HepG2 (cell line): ENCODE data around the gene GPR107. TPM values are rescaled to one million over a fixed set of nuclear protein-coding genes. Genes with fewer than 3 reads are reported as not detected.

Source experiments
- ATAC-seq: fragments of 200-7000 bp; cut with Tn5 transposase; 3 replicates; pipeline ENCODE4 v1.9.1; 2020; ENCODE audit warnings: mild to moderate bottlenecking, moderate library complexity
- BruUV-seq: library from RNA; stranded (reverse); fragments of 400-500 nt; replicated peaks from 2 replicates; lab custom pipeline; 2021; lab: Mats Ljungman, UMichigan
- CTCF ChIA-PET: fragments of 300-600 bp; formaldehyde crosslinking; extraction: SDS; loops from one replicate; lab custom pipeline; 2021; ENCODE audit warnings: low total read pairs, inconsistent platforms, low intra/inter-chr PET ratio; lab: Yijun Ruan, JAX
- POLR2A ChIA-PET: fragments of 350-600 bp; sonication (Branson Sonifier 250); formaldehyde crosslinking; loops from one replicate; lab custom pipeline; 2020; ENCODE audit warnings: antibody characterized with exemption, inconsistent platforms; lab: Yijun Ruan, JAX
- DNase-seq: peaks from one replicate; pipeline ENCODE4 v3.0.0-alpha.2; 2015; ENCODE audit warnings: low spot score
- FAIRE-seq: peaks from 3 replicates; lab custom pipeline; 2011; peaks lifted over from hg19 to GRCh38; lab: Jason Lieb, UNC
- H2AFZ ChIP-seq: one replicate; pipeline ENCODE4 v1.6.1; 2011; ENCODE audit warnings: low read length, inconsistent platforms
- H3K27ac ChIP-seq: fragments of 300-600 bp; 3 replicates; pipeline ENCODE4 v1.8.0; 2011; ENCODE audit warnings: mixed run types, mild to moderate bottlenecking, mixed read lengths, low read length, inconsistent platforms; ENCODE audit not compliant: insufficient read depth; ENCODE audit errors: extremely low read length
- H3K27me3 ChIP-seq, 2 experiments: fragments of 200-600 bp in 1 of 2; 2 replicates in 1 of 2; 3 replicates in 1 of 2; pipeline versions ENCODE4 v1.6.0 to v1.8.0; 2011; ENCODE audit warnings: low read length in 2 of 2, mild to moderate bottlenecking in 2 of 2, moderate library complexity in 2 of 2, inconsistent platforms in 1 of 2; ENCODE audit not compliant: insufficient read depth in 2 of 2, control insufficient read depth in 1 of 2
- H3K36me3 ChIP-seq, 2 experiments: fragments of 200-600 bp in 1 of 2; replicated peaks in 1 of 2; 2 replicates in 1 of 2; 3 replicates in 1 of 2; pipeline versions ENCODE4 v1.5.1 to v1.8.0; 2011; ENCODE audit warnings: low read length in 2 of 2, inconsistent platforms in 1 of 2; ENCODE audit not compliant: insufficient read depth in 2 of 2, control insufficient read depth in 1 of 2
- H3K4me1 ChIP-seq: 2 replicates; pipeline ENCODE4 v1.5.1; 2012; ENCODE audit warnings: low read length, inconsistent platforms; ENCODE audit not compliant: insufficient read depth
- H3K4me2 ChIP-seq: 2 replicates; pipeline ENCODE4 v1.6.0; 2011; ENCODE audit warnings: low read depth, low read length, inconsistent platforms
- H3K4me3 ChIP-seq, 3 experiments: fragments of 200-600 bp in 1 of 3; sonication (generic), shearing (Covaris generic) in 1 of 3; replicated peaks in 1 of 3; 2 replicates each; pipeline ENCODE4 v1.5.1; 2011 to 2016; ENCODE audit warnings: low read length in 3 of 3, inconsistent platforms in 2 of 3, low read depth in 2 of 3, mild to moderate bottlenecking in 2 of 3, control low read depth in 1 of 3, mixed read lengths in 1 of 3; ENCODE audit not compliant: insufficient read depth in 1 of 3
- H3K79me2 ChIP-seq: one replicate; pipeline ENCODE4 v1.6.1; 2011; ENCODE audit warnings: low read length, inconsistent platforms; ENCODE audit not compliant: insufficient read depth
- H3K9ac ChIP-seq: 2 replicates; pipeline ENCODE4 v1.6.0; 2011; ENCODE audit warnings: mild to moderate bottlenecking, low read depth, low read length, inconsistent platforms; ENCODE audit not compliant: insufficient read depth
- H3K9me3 ChIP-seq: 2 replicates; pipeline ENCODE4 v1.5.1; 2012; ENCODE audit warnings: mild to moderate bottlenecking, low read length
- H4K20me1 ChIP-seq: 2 replicates; pipeline ENCODE4 v1.6.0; 2011; ENCODE audit warnings: inconsistent platforms, mild to moderate bottlenecking, low read length, moderate library complexity; ENCODE audit not compliant: insufficient read depth
- NFE2L1 ChIP-seq: sonication (generic); formaldehyde crosslinking; IDR thresholded peaks from 2 replicates; pipeline ENCODE4 v1.4.0; 2020; ENCODE audit warnings: missing genetic modification reagents, mild to moderate bottlenecking, borderline replicate concordance
- ZBTB4 ChIP-seq: sonication (generic); formaldehyde crosslinking; IDR thresholded peaks from 2 replicates; pipeline ENCODE4 v1.4.0; 2020; ENCODE audit warnings: missing genetic modification reagents, mild to moderate bottlenecking, borderline replicate concordance
- ZBTB40 ChIP-seq, 2 experiments: fragments of 450-650 bp in 1 of 2; sonication (generic) in 1 of 2; formaldehyde crosslinking in 1 of 2; IDR thresholded peaks; 2 replicates each; pipeline versions ENCODE4 v1.6.1 to v1.8.0; 2016 to 2022; ENCODE audit warnings: antibody characterized with exemption in 1 of 2, mild to moderate bottlenecking in 1 of 2, missing genetic modification reagents in 1 of 2
- ZNF557 ChIP-seq: sonication (generic); formaldehyde crosslinking; IDR thresholded peaks from 2 replicates; pipeline ENCODE4 v1.4.0; 2020; ENCODE audit warnings: missing genetic modification reagents
- WGBS: methylation state at CpG from one replicate; pipeline ENCODE4 v1.1.6; 2017; ENCODE audit warnings: low lambda C conversion rate; 5-methylcytosine and 5-hydroxymethylcytosine counted together
- in situ Hi-C: cut with HindIII; loops from 2 replicates; pipeline ENCODE4 v1.10.0; 2017; ENCODE audit warnings: low pct_unique_long_range_greater_than_20kb; ENCODE audit not compliant: extremely low pct_ligation_motif_present
- intact Hi-C: fragments of 100-400 bp; cut with micrococcal nuclease; formaldehyde crosslinking; loops from one replicate; pipeline ENCODE4 v1.10.0; 2022; ENCODE audit not compliant: unreplicated experiment
- polyA plus RNA-seq, 8 experiments: library from polyadenylated mRNA; depleted of rRNA in 3 of 8; stranded (reverse) in 7 of 8; unstranded in 1 of 8; fragments of >200 nt; fragmentation: Illumina TruSeq in 4 of 8; extraction: Trizol in 4 of 8; gene quantifications; 2 replicates each; pipeline versions ENCODE4 v1.2.1 to v1.2.3, GENCODE V29; 2011 to 2016; ENCODE audit warnings: low read depth in 4 of 8, missing spikeins in 1 of 8, mixed read lengths in 1 of 8; ENCODE audit not compliant: insufficient read depth in 1 of 8
- total RNA-seq, 5 experiments: library from RNA; depleted of rRNA; stranded (reverse); fragments of >200 nt; fragmentation: Illumina TruSeq; extraction: Trizol; gene quantifications; 2 replicates each; pipeline ENCODE4 v1.2.3, GENCODE V29; 2016; ENCODE audit warnings: low read depth in 1 of 5

Gene GPR107
- total and polyA plus RNA-seq, 2 of the 13 experiments (the other 11 are each of a cell fraction or from before 2014, with no cell fraction given), result 22.5 to 24.4 TPM

- no peaks in the 10 kb centered on the region for H3K79me2 ChIP-seq
- ATAC-seq (no peak), FAIRE-seq (no peak), DNase-seq (no peak)
- intact Hi-C loops, result no loop called here
- no peaks in the 10 kb centered on the region for H4K20me1 ChIP-seq
- no peaks in the 10 kb centered on the region for H3K4me1 ChIP-seq
- no peak overlapping the region for H3K4me2 ChIP-seq
- no peak overlapping the region for H3K27ac ChIP-seq
- in situ Hi-C loops, result loop anchor here (10.0 kb wide), 1 partner anchor 228 kb away; no protein-coding TSS in a partner anchor
- H3K9ac ChIP-seq, result no peak overlapping the region
- POLR2A ChIA-PET, result no interaction called here
- no peaks in the 10 kb centered on the region for H3K27me3 ChIP-seq
- 95% methylated on average over 9 of the region's 9 CpGs for WGBS
- peaks cover 12 to 58% of the 10 kb centered on the region in 2 experiments for H3K36me3 ChIP-seq
- no peak overlapping the region for H2AFZ ChIP-seq
- no peaks in the 10 kb centered on the region for H3K9me3 ChIP-seq
- BruUV-seq, result no TSS peak
- CTCF ChIA-PET, result no interaction called here
- H3K4me3 ChIP-seq, result no peak overlapping the region
- TF ChIP-seq ZBTB4 (CRISPR knock-in tag) (no peak), NFE2L1 (CRISPR knock-in tag) (no peak), ZBTB40 (IDR thresholded peaks at IDR 0.05) (no peak), ZBTB40 (CRISPR knock-in tag; IDR thresholded peaks at IDR 0.05) (no peak), ZNF557 (CRISPR knock-in tag) (no peak)
Measured at GRCh38 chr9:130116346-130116745, 62.6 kb downstream of the GPR107 start.
